PC-3 (cell line): Measurements from ENCODE around the gene OXCT1. TPM values are rescaled to one million over a fixed set of nuclear protein-coding genes. Genes with fewer than 3 reads are reported as not detected.

ENCODE experiments used
- ATAC-seq: fragments of 200-7000 bp; cut with Tn5 transposase; 2 replicates; pipeline ENCODE4 v1.9.1; 2020; ENCODE audit warnings: mild to moderate bottlenecking, moderate library complexity
- BruUV-seq: library from RNA; stranded (reverse); fragments of 400-500 nt; replicated peaks from 2 replicates; lab custom pipeline; 2021; lab: Mats Ljungman, UMichigan
- CTCF ChIA-PET: fragments of 300-600 bp; sonication (Branson Sonifier 250); formaldehyde crosslinking; loops from one replicate; lab custom pipeline; 2022; ENCODE audit warnings: antibody characterized with exemption; lab: Charles Lee
- POLR2A ChIA-PET: fragments of 300-600 bp; sonication (Branson Sonifier 250); formaldehyde crosslinking; loops from one replicate; lab custom pipeline; 2022; ENCODE audit warnings: antibody characterized with exemption; ENCODE audit not compliant: unreplicated experiment; lab: Charles Lee
- DNase-seq: peaks from one replicate; pipeline ENCODE4 v3.0.0-alpha.2; 2015
- H2AFZ ChIP-seq: fragments of 300-600 bp; sonication (generic); 2 replicates; pipeline ENCODE4 v1.6.0; 2016; ENCODE audit warnings: antibody characterized with exemption, low read length
- H3F3A ChIP-seq: fragments of 300-600 bp; sonication (generic); one replicate; pipeline ENCODE4 v1.6.0; 2017; ENCODE audit warnings: antibody characterized with exemption, low read length, control low read depth, mild to moderate bottlenecking; ENCODE audit not compliant: unreplicated experiment
- H3K27ac ChIP-seq: fragments of 300-600 bp; sonication (generic); 2 replicates; pipeline ENCODE4 v1.5.1; 2016; ENCODE audit warnings: mild to moderate bottlenecking, low read length
- H3K27me3 ChIP-seq: fragments of 300-600 bp; sonication (generic); 2 replicates; pipeline ENCODE4 v1.6.1; 2016; ENCODE audit warnings: low read length, mixed read lengths
- H3K36me3 ChIP-seq: fragments of 300-600 bp; sonication (generic); 2 replicates; pipeline ENCODE4 v1.6.1; 2016; ENCODE audit warnings: low read depth, mixed run types, low read length, mixed read lengths
- H3K4me1 ChIP-seq: fragments of 300-600 bp; sonication (generic); 2 replicates; pipeline ENCODE4 v1.5.1; 2016; ENCODE audit warnings: low read length; ENCODE audit not compliant: insufficient read depth
- H3K4me2 ChIP-seq: fragments of 300-600 bp; sonication (generic); 2 replicates; pipeline ENCODE4 v1.6.0; 2016; ENCODE audit warnings: low read length
- H3K4me3 ChIP-seq: fragments of 300-600 bp; sonication (generic); 2 replicates; pipeline ENCODE4 v1.5.1; 2016; ENCODE audit warnings: mild to moderate bottlenecking, low read length, mixed read lengths
- H3K79me2 ChIP-seq: fragments of 300-600 bp; sonication (generic); 2 replicates; pipeline ENCODE4 v1.6.1; 2017; ENCODE audit warnings: low read length, mixed read lengths
- H3K9ac ChIP-seq: fragments of 300-600 bp; sonication (generic); 2 replicates; pipeline ENCODE4 v1.6.0; 2016; ENCODE audit warnings: mild to moderate bottlenecking, low read length
- H3K9me2 ChIP-seq: fragments of 300-600 bp; sonication (generic); replicated peaks from 2 replicates; pipeline ENCODE4 v1.6.1; 2016; ENCODE audit warnings: mixed run types, low read length, mixed read lengths
- H3K9me3 ChIP-seq: fragments of 300-600 bp; sonication (generic); 2 replicates; pipeline ENCODE4 v1.6.1; 2016; ENCODE audit warnings: low read length, mixed read lengths
- H4K20me1 ChIP-seq: fragments of 300-600 bp; sonication (generic); 2 replicates; pipeline ENCODE4 v1.6.1; 2016; ENCODE audit warnings: low read length, mixed read lengths
- EZH2 ChIP-seq: fragments of 300-600 bp; sonication (generic); IDR thresholded peaks from one replicate; pipeline ENCODE4 v1.6.1; 2017; ENCODE audit warnings: antibody characterized with exemption, mild to moderate bottlenecking, low read length; ENCODE audit not compliant: unreplicated experiment
- EZH2phosphoT487 ChIP-seq: fragments of 300-600 bp; sonication (generic); IDR thresholded peaks from 2 replicates; pipeline ENCODE4 v1.6.1; 2018; ENCODE audit warnings: mild to moderate bottlenecking, antibody characterized with exemption, low read length, borderline replicate concordance
- intact Hi-C: fragments of 100-400 bp; cut with micrococcal nuclease; formaldehyde crosslinking; loops from 2 replicates; pipeline ENCODE4 v1.9.0; 2023
- total RNA-seq: library from RNA; depleted of rRNA; stranded (reverse); fragments of >200 nt; gene quantifications from 2 replicates; pipeline ENCODE4 v1.2.3, GENCODE V29; 2014
- TF ChIP-seq, protein P1 (sequence below): fragments of 300-600 bp; sonication (generic); conservative IDR thresholded peaks from 2 replicates; pipeline ENCODE4 v1.5.1; 2017; ENCODE audit warnings: antibody characterized with exemption, low read depth, mild to moderate bottlenecking, low read length

Gene OXCT1
- total RNA-seq, 1 experiment from 2014 or later = 25.5 TPM

DNA sequence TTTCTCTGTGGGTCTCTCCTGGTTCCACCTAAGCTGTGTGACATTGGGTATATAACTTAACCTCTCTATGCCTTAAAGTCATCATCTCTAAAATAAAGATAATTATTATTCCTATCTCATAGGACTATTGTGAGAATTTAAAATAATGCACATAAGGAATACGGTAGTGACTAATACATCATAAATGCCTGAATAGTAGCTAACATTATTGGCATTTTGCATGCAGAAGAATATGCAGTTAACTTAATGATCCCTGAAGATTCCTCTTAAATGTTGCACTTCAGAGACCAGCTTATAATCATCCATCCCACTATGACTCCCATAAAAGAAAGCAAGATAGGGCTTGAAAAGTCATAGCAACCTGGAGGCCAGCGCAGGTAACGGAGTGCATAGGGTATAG lies 32.4 kb downstream of the OXCT1 start:
- Histone ChIP-seq H3K36me3 (peaks cover 11% of the 10 kb centered on the region), H2AFZ (no peak overlapping the region), H3K4me3 (no peak overlapping the region), H4K20me1 (no peaks in the 10 kb centered on the region), H3K27ac (no peak overlapping the region), H3K79me2 (no peaks in the 10 kb centered on the region), H3K9me3 (no peaks in the 10 kb centered on the region), H3K4me1 (peaks cover 15% of the 10 kb centered on the region), H3F3A (no peaks in the 10 kb centered on the region), H3K9ac (no peak overlapping the region), H3K4me2 (no peak overlapping the region), H3K9me2 (no peaks in the 10 kb centered on the region), H3K27me3 (no peaks in the 10 kb centered on the region)
- DNase-seq (no peak), ATAC-seq (no peak)
- ChIA-PET POLR2A (interaction anchor here (0.7 kb wide), 1 partner anchor 232 kb away, joined by 4 read pairs; no protein-coding TSS in a partner anchor), CTCF (interaction anchor here (0.7 kb wide), 1 partner anchor 142 kb away, joined by 5 read pairs; no protein-coding TSS in a partner anchor)
- intact Hi-C loops = no loop called here
- no TSS peak for BruUV-seq
- TF ChIP-seq, protein P1, sequence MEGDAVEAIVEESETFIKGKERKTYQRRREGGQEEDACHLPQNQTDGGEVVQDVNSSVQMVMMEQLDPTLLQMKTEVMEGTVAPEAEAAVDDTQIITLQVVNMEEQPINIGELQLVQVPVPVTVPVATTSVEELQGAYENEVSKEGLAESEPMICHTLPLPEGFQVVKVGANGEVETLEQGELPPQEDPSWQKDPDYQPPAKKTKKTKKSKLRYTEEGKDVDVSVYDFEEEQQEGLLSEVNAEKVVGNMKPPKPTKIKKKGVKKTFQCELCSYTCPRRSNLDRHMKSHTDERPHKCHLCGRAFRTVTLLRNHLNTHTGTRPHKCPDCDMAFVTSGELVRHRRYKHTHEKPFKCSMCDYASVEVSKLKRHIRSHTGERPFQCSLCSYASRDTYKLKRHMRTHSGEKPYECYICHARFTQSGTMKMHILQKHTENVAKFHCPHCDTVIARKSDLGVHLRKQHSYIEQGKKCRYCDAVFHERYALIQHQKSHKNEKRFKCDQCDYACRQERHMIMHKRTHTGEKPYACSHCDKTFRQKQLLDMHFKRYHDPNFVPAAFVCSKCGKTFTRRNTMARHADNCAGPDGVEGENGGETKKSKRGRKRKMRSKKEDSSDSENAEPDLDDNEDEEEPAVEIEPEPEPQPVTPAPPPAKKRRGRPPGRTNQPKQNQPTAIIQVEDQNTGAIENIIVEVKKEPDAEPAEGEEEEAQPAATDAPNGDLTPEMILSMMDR = no peak
- TF ChIP-seq EZH2 (no peak), EZH2phosphoT487 (no peak)

DNA sequence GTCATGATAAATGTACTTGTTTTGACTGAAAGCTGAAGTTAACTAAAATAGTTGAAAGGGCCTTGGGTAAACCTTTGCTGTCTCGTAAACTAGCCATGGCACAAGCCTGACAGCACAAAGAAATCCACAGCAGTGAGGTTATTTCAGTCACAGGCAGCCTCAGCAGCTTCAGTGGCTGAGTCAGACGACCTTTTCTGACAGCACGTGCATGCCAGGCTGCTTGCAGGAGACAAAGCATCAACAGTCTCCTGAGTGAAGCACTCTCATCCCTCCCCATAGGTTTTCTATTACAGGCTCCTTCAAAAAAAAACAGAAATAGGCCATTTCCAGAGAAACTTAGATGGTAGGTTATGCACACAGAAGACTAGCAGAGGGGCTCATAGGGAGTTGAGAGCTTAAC lies 34.6 kb downstream of the OXCT1 start:
- Histone ChIP-seq H3K27me3 (no peaks in the 10 kb centered on the region), H3K79me2 (no peaks in the 10 kb centered on the region), H3K27ac (no peak overlapping the region), H3K9ac (no peak overlapping the region), H3K9me3 (no peaks in the 10 kb centered on the region), H3K9me2 (no peaks in the 10 kb centered on the region), H3K4me2 (no peak overlapping the region; the same call in 1 of the 2 replicates), H3K36me3 (peaks cover 22% of the 10 kb centered on the region), H3K4me1 (peaks cover 15% of the 10 kb centered on the region), H2AFZ (no peak overlapping the region), H3F3A (no peaks in the 10 kb centered on the region), H4K20me1 (no peaks in the 10 kb centered on the region), H3K4me3 (no peak overlapping the region)
- BruUV-seq = no TSS peak
- CTCF ChIA-PET = interaction anchor here (0.5 to 0.6 kb wide), 2 partner anchors 330 to 1307 kb away, joined by 3 to 6 read pairs; no protein-coding TSS in a partner anchor
- TF ChIP-seq, protein P1 = no peak
- peak; percentile 81; the same call in 1 of the 2 replicates for TF ChIP-seq EZH2phosphoT487
- TF ChIP-seq EZH2 = no peak
- POLR2A ChIA-PET = no interaction called here
- peak; percentile 99 for ATAC-seq
- peak; percentile 81 for DNase-seq
- intact Hi-C loops = loop anchor here (1.0 to 2.0 kb wide), 3 partner anchors 47 to 127 kb away; no protein-coding TSS in a partner anchor

DNA sequence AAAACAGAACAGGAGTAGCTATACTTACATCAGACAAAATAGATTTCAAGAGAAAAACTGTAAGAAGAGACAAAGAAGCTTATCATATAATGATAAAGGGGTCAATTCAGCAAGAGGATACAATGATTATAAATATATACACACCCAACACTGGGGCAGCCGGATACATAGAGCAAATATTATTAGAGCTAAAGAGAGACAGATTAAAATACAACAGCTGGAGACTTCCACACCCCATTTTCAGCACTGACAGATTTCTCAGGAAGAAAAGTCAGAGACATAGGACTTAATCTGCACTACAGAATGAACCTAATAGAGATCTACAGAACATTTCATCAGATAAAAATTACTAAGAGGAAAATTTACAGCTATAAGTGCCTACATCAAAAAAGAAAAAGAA lies 35.7 kb downstream of the OXCT1 start:
- no peaks in the 10 kb centered on the region for H3K27me3 ChIP-seq
- no peak for DNase-seq
- no peak overlapping the region for H3K4me3 ChIP-seq
- no TSS peak for BruUV-seq
- no peaks in the 10 kb centered on the region for H3K9me3 ChIP-seq
- POLR2A ChIA-PET = interaction anchor here (0.6 kb wide), 1 partner anchor 488 kb away, joined by 3 read pairs; no protein-coding TSS in a partner anchor
- peaks cover 22% of the 10 kb centered on the region for H3K36me3 ChIP-seq
- H3K4me2 ChIP-seq = no peak overlapping the region
- no peaks in the 10 kb centered on the region for H3K79me2 ChIP-seq
- H3F3A ChIP-seq = no peaks in the 10 kb centered on the region
- TF ChIP-seq EZH2 = no peak
- TF ChIP-seq, protein P1 = no peak
- TF ChIP-seq EZH2phosphoT487 = no peak
- no peak overlapping the region for H3K9ac ChIP-seq
- ATAC-seq = no peak
- H2AFZ ChIP-seq = no peak overlapping the region
- intact Hi-C loops = loop anchor here (2.0 kb wide), 2 partner anchors 46 to 126 kb away; no protein-coding TSS in a partner anchor
- H3K27ac ChIP-seq = no peak overlapping the region
- H4K20me1 ChIP-seq = no peaks in the 10 kb centered on the region
- H3K9me2 ChIP-seq = no peaks in the 10 kb centered on the region
- H3K4me1 ChIP-seq = peaks cover 15% of the 10 kb centered on the region
- CTCF ChIA-PET = no interaction called here
